Measurements from ENCODE around the gene DAP3.
"Not testable (repeated sequence)": the region's sequence is repeated elsewhere in the genome, so short reads cannot be mapped to it uniquely, and the experiment has no call there.

DNA sequence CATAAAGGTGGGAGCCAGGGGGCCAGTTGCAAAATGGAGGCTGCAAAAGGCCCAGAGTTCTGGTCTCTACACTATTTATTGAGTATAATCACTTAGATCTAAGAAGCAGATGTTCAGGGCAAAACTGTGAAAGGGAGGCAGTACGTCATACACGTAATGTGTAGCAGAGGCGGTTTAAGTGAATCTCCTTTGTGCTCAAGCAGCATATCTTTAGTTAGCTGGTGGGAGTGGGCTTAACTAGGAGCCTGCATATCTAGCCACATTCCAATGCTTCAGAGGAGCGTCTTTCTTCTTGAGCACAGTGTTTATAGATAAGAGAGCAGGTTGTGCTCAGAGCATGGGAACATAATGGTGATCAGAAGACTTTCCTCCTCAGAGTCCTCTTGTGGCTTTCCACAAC, 10.2 kb downstream of the DAP3 start:
- not testable (repeated sequence) for TF ChIP-seq TCF7L2, POLR2AphosphoS5 (IDR thresholded peaks at IDR 0.05; ENCODE audit: low read depth, low read length)
- TF ChIP-seq, protein P1, sequence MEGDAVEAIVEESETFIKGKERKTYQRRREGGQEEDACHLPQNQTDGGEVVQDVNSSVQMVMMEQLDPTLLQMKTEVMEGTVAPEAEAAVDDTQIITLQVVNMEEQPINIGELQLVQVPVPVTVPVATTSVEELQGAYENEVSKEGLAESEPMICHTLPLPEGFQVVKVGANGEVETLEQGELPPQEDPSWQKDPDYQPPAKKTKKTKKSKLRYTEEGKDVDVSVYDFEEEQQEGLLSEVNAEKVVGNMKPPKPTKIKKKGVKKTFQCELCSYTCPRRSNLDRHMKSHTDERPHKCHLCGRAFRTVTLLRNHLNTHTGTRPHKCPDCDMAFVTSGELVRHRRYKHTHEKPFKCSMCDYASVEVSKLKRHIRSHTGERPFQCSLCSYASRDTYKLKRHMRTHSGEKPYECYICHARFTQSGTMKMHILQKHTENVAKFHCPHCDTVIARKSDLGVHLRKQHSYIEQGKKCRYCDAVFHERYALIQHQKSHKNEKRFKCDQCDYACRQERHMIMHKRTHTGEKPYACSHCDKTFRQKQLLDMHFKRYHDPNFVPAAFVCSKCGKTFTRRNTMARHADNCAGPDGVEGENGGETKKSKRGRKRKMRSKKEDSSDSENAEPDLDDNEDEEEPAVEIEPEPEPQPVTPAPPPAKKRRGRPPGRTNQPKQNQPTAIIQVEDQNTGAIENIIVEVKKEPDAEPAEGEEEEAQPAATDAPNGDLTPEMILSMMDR (IDR thresholded peaks at IDR 0.05): not testable (repeated sequence)
- TF ChIP-seq, protein P2, sequence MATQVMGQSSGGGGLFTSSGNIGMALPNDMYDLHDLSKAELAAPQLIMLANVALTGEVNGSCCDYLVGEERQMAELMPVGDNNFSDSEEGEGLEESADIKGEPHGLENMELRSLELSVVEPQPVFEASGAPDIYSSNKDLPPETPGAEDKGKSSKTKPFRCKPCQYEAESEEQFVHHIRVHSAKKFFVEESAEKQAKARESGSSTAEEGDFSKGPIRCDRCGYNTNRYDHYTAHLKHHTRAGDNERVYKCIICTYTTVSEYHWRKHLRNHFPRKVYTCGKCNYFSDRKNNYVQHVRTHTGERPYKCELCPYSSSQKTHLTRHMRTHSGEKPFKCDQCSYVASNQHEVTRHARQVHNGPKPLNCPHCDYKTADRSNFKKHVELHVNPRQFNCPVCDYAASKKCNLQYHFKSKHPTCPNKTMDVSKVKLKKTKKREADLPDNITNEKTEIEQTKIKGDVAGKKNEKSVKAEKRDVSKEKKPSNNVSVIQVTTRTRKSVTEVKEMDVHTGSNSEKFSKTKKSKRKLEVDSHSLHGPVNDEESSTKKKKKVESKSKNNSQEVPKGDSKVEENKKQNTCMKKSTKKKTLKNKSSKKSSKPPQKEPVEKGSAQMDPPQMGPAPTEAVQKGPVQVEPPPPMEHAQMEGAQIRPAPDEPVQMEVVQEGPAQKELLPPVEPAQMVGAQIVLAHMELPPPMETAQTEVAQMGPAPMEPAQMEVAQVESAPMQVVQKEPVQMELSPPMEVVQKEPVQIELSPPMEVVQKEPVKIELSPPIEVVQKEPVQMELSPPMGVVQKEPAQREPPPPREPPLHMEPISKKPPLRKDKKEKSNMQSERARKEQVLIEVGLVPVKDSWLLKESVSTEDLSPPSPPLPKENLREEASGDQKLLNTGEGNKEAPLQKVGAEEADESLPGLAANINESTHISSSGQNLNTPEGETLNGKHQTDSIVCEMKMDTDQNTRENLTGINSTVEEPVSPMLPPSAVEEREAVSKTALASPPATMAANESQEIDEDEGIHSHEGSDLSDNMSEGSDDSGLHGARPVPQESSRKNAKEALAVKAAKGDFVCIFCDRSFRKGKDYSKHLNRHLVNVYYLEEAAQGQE (IDR thresholded peaks at IDR 0.05; ENCODE audit: insufficient read depth in 1 of 2, low read depth in 2 of 2, low read length in 1 of 2): not testable (repeated sequence)
